GM19463 (cell line): Measurements from ENCODE around the gene TBL1X.
"Not testable (repeated sequence)": the region's sequence is repeated elsewhere in the genome, so short reads cannot be mapped to it uniquely, and the experiment has no call there.

Source experiments
- ATAC-seq: cut with Tn5 transposase; IDR thresholded peaks from one replicate; pipeline ENCODE4 v1.9.1; 2021; ENCODE audit warnings: mild to moderate bottlenecking, moderate library complexity; ENCODE audit not compliant: unreplicated experiment

Gene TBL1X

GRCh38 chrX:9532349-9532748 is 67.5 kb downstream of the TBL1X start:
- ATAC-seq = no peak

GRCh38 chrX:9533611-9534010 is 68.8 kb downstream of the TBL1X start:
- ATAC-seq = no peak

GRCh38 chrX:9534686-9535085 is 69.8 kb downstream of the TBL1X start:
- no peak for ATAC-seq

GRCh38 chrX:9535101-9535500 is 70.2 kb downstream of the TBL1X start:
- no peak for ATAC-seq

- ATAC-seq = not testable (repeated sequence)
Observed at GRCh38 chrX:9536156-9536555, 71.3 kb downstream of the TBL1X start.

GRCh38 chrX:9537781-9538180 is 72.9 kb downstream of the TBL1X start:
- ATAC-seq = no peak

- no peak for ATAC-seq
Observed at GRCh38 chrX:9538544-9539045, 73.7 kb downstream of the TBL1X start.

GRCh38 chrX:9539605-9540387 is 74.9 kb downstream of the TBL1X start:
- no peak for ATAC-seq

GRCh38 chrX:9542106-9542760 is 77.4 kb downstream of the TBL1X start:
- ATAC-seq = no peak

GRCh38 chrX:9542761-9543111 is 77.9 kb downstream of the TBL1X start:
- ATAC-seq = no peak

GRCh38 chrX:9555354-9555753 is 90.5 kb downstream of the TBL1X start:
- no peak for ATAC-seq

- ATAC-seq = no peak
Observed at GRCh38 chrX:9557091-9557490, 92.2 kb downstream of the TBL1X start.

GRCh38 chrX:9557521-9557920 is 92.7 kb downstream of the TBL1X start:
- ATAC-seq = no peak

GRCh38 chrX:9558615-9559014 is 93.8 kb downstream of the TBL1X start:
- ATAC-seq = no peak

- ATAC-seq = no peak
Observed at GRCh38 chrX:9560219-9560618, 95.4 kb downstream of the TBL1X start.

- no peak for ATAC-seq
Observed at GRCh38 chrX:9561199-9561598, 96.3 kb downstream of the TBL1X start.

GRCh38 chrX:9562851-9563250 is 98.0 kb downstream of the TBL1X start:
- no peak for ATAC-seq

GRCh38 chrX:9566150-9566621 is 101.3 kb downstream of the TBL1X start:
- no peak for ATAC-seq

- no peak for ATAC-seq
Observed at GRCh38 chrX:9569876-9570301, 105.0 kb downstream of the TBL1X start.

GRCh38 chrX:9573282-9574106 is 108.6 kb downstream of the TBL1X start:
- ATAC-seq = no peak

- ATAC-seq = no peak
Observed at GRCh38 chrX:9576059-9576458, 111.2 kb downstream of the TBL1X start.
